Endothelial cell of umbilical vein (primary cell): Measurements from ENCODE around the gene AREG. TPM values are rescaled to one million over a fixed set of nuclear protein-coding genes. Genes with fewer than 3 reads are reported as not detected.

ENCODE experiments used
- BruUV-seq: library from RNA; stranded (reverse); fragments of 400-500 nt; replicated peaks from 2 replicates; lab custom pipeline; 2021; lab: Mats Ljungman, UMichigan
- CTCF ChIA-PET: fragments of 300-600, 350-600 bp; sonication (Branson Sonifier 250); formaldehyde crosslinking; loops from one replicate; lab custom pipeline; 2021; ENCODE audit warnings: antibody characterized with exemption, inconsistent platforms; lab: Charles Lee
- POLR2A ChIA-PET: fragments of 300-600, 350-600 bp; sonication (Branson Sonifier 250); formaldehyde crosslinking; loops from one replicate; lab custom pipeline; 2021; ENCODE audit warnings: antibody characterized with exemption, inconsistent platforms; lab: Charles Lee
- DNase-seq: peaks from one replicate; pipeline ENCODE4 v3.0.0-alpha.2; 2011; ENCODE audit warnings: low read depth, low spot score
- FAIRE-seq: peaks from 2 replicates; lab custom pipeline; 2011; peaks lifted over from hg19 to GRCh38; lab: Jason Lieb, UNC
- H2AFZ ChIP-seq: 2 replicates; pipeline ENCODE4 v1.6.0; 2012; ENCODE audit warnings: low read depth, low read length, control low read depth, inconsistent platforms
- H3K27ac ChIP-seq: 2 replicates; pipeline ENCODE4 v1.5.1; 2011; ENCODE audit warnings: low read depth, mild to moderate bottlenecking, control low read depth, low read length, moderate library complexity; ENCODE audit not compliant: insufficient read depth
- H3K27me3 ChIP-seq, 2 experiments: 2 replicates each; pipeline versions ENCODE4 v1.6.0 to v1.6.1; 2011; ENCODE audit warnings: low read length in 2 of 2, mixed read lengths in 1 of 2; ENCODE audit not compliant: control insufficient read depth in 2 of 2, insufficient read depth in 2 of 2
- H3K36me3 ChIP-seq, 2 experiments: 2 replicates in 1 of 2; 3 replicates in 1 of 2; pipeline ENCODE4 v1.5.1; 2011; ENCODE audit warnings: low read length in 2 of 2, mild to moderate bottlenecking in 1 of 2, moderate library complexity in 1 of 2; ENCODE audit not compliant: control insufficient read depth in 2 of 2, insufficient read depth in 2 of 2; ENCODE audit errors: extremely low read depth in 1 of 2
- H3K4me1 ChIP-seq: 3 replicates; pipeline ENCODE4 v1.5.1; 2011; ENCODE audit warnings: mild to moderate bottlenecking, low read length; ENCODE audit not compliant: control insufficient read depth, insufficient read depth; ENCODE audit errors: extremely low read depth
- H3K4me2 ChIP-seq: 2 replicates; pipeline ENCODE4 v1.6.1; 2011; ENCODE audit warnings: low read length, control low read depth, mixed read lengths; ENCODE audit not compliant: insufficient read depth
- H3K4me3 ChIP-seq, 3 experiments: fragments of 200-600 bp in 1 of 3; sonication (generic), shearing (Covaris generic) in 1 of 3; replicated peaks in 1 of 3; 2 replicates each; pipeline ENCODE4 v1.5.1; 2011 to 2016; ENCODE audit warnings: control low read depth in 3 of 3, low read length in 3 of 3, mild to moderate bottlenecking in 2 of 3, inconsistent platforms in 1 of 3, low read depth in 1 of 3, moderate library complexity in 1 of 3; ENCODE audit not compliant: insufficient read depth in 1 of 3
- H3K79me2 ChIP-seq: 2 replicates; pipeline ENCODE4 v1.6.0; 2012; ENCODE audit warnings: low read length, inconsistent platforms; ENCODE audit not compliant: control insufficient read depth, insufficient read depth
- H3K9ac ChIP-seq: replicated peaks from 2 replicates; pipeline ENCODE3; 2011; ENCODE audit warnings: low read length, control low read depth; ENCODE audit not compliant: insufficient read depth; ENCODE audit errors: extremely low read depth
- H3K9me1 ChIP-seq: replicated peaks from 3 replicates; pipeline ENCODE4 v1.6.0; 2011; ENCODE audit warnings: mild to moderate bottlenecking, low read length; ENCODE audit not compliant: control insufficient read depth, insufficient read depth; ENCODE audit errors: extremely low read depth
- H3K9me3 ChIP-seq: replicated peaks from 2 replicates; pipeline ENCODE4 v1.5.1; 2012; ENCODE audit warnings: low read length, inconsistent platforms; ENCODE audit not compliant: control insufficient read depth, insufficient read depth
- H4K20me1 ChIP-seq: replicated peaks from 2 replicates; pipeline ENCODE3; 2011; ENCODE audit warnings: mild to moderate bottlenecking, low read length; ENCODE audit not compliant: control insufficient read depth, insufficient read depth; ENCODE audit errors: extremely low read depth
- CTCF ChIP-seq, 2 donors: IDR thresholded peaks; 1 replicate in 1 of 2; 2 replicates in 1 of 2; pipeline ENCODE4 v1.5.1; 2011; ENCODE audit warnings: low read length in 2 of 2, mild to moderate bottlenecking in 2 of 2, moderate library complexity in 2 of 2, control low read depth in 1 of 2, inconsistent platforms in 1 of 2, low read depth in 1 of 2; ENCODE audit not compliant: insufficient read depth in 1 of 2; ENCODE audit errors: extremely low read depth in 1 of 2
- EZH2 ChIP-seq: IDR thresholded peaks from 2 replicates; pipeline ENCODE4 v1.6.1; 2012; ENCODE audit warnings: borderline replicate concordance, low read depth, mild to moderate bottlenecking, moderate library complexity, low read length, inconsistent platforms; ENCODE audit not compliant: severe bottlenecking
- FOS ChIP-seq: IDR thresholded peaks from 2 replicates; pipeline ENCODE4 v1.6.1; 2011; ENCODE audit warnings: mild to moderate bottlenecking, low read length, moderate library complexity, borderline replicate concordance; ENCODE audit not compliant: insufficient read depth
- GATA2 ChIP-seq: IDR thresholded peaks from 2 replicates; pipeline ENCODE4 v1.7.0; 2011; ENCODE audit warnings: low read depth, mild to moderate bottlenecking, moderate library complexity, mixed read lengths, low read length; ENCODE audit not compliant: insufficient read length, insufficient read depth
- JUN ChIP-seq: IDR thresholded peaks from 2 replicates; pipeline ENCODE4 v1.6.1; 2011; ENCODE audit warnings: borderline replicate concordance, low read depth; ENCODE audit not compliant: insufficient read length, insufficient read depth
- MAX ChIP-seq: IDR thresholded peaks from 2 replicates; pipeline ENCODE4 v1.6.1; 2011; ENCODE audit not compliant: insufficient read depth, insufficient read length
- MYC ChIP-seq: IDR thresholded peaks from one replicate; pipeline ENCODE4 v1.6.1; 2011; ENCODE audit warnings: mild to moderate bottlenecking, low read depth, low read length
- POLR2A ChIP-seq: IDR thresholded peaks from 2 replicates; pipeline ENCODE4 v1.6.1; 2012; ENCODE audit warnings: low read depth, mild to moderate bottlenecking, control low read depth, low read length
- POLR2AphosphoS5 ChIP-seq: IDR thresholded peaks from 2 replicates; pipeline ENCODE4 v1.6.1; 2012; ENCODE audit warnings: low read depth, mild to moderate bottlenecking, control low read depth, low read length, moderate library complexity; ENCODE audit not compliant: insufficient read depth
- dilution Hi-C: fragments of 300-500 bp; cut with MboI; formaldehyde crosslinking; loops from one replicate; pipeline ENCODE4 v1.15.0; 2019; ENCODE audit warnings: low sequenced_read_pairs; ENCODE audit not compliant: extremely low pct_ligation_motif_present
- intact Hi-C: fragments of 100-400 bp; cut with micrococcal nuclease; formaldehyde crosslinking; loops from one replicate; pipeline ENCODE4 v1.10.0; 2022
- polyA plus RNA-seq, 4 experiments: library from polyadenylated mRNA; depleted of rRNA in 3 of 4; stranded (reverse) in 3 of 4; unstranded in 1 of 4; fragments of >200 nt; gene quantifications; 2 replicates each; pipeline versions ENCODE4 v1.2.1 to v1.2.3, GENCODE V29; 2011 to 2012; ENCODE audit warnings: missing spikeins in 1 of 4
- total RNA-seq: library from RNA; stranded (reverse); gene quantifications from 2 replicates; pipeline ENCODE4 v1.2.3, GENCODE V29; 2021

Gene AREG
- total and polyA plus RNA-seq, 2 donors (not counting 3 experiments of a cell fraction or from before 2014, with no cell fraction given), result 0.17 to 0.55 TPM

- TF ChIP-seq MYC (no peak), MAX (no peak), JUN (no peak), POLR2A (no peak), POLR2AphosphoS5 (no peak), FOS (no peak), EZH2 (no peak), GATA2 (no peak), CTCF (IDR thresholded peaks at IDR 0.05; ENCODE audit: extremely low read depth in 1 of 2, insufficient read depth in 1 of 2, low read depth in 1 of 2, low read length in 2 of 2) (no peak)
- Histone ChIP-seq H3K27me3 (no peaks in the 10 kb centered on the region), H3K9ac (no peak overlapping the region), H3K9me1 (no peaks in the 10 kb centered on the region), H4K20me1 (no peaks in the 10 kb centered on the region), H3K79me2 (no peaks in the 10 kb centered on the region), H3K27ac (no peak overlapping the region), H2AFZ (no peak overlapping the region), H3K9me3 (no peaks in the 10 kb centered on the region), H3K4me3 (no peak overlapping the region), H3K36me3 (no peaks in the 10 kb centered on the region), H3K4me1 (peaks cover 4% of the 10 kb centered on the region), H3K4me2 (no peak overlapping the region)
- dilution Hi-C loops (no loop called here), intact Hi-C loops (no loop called here)
- ChIA-PET CTCF (no interaction called here), POLR2A (no interaction called here)
- no peak for DNase-seq
- BruUV-seq, result no TSS peak
- FAIRE-seq, result no peak
Measured at GRCh38 chr4:74413265-74413664, 31.7 kb upstream of the AREG start.
